Kidney epithelial cell (primary cell): Measurements from ENCODE around the gene DDX25. TPM values are rescaled to one million over a fixed set of nuclear protein-coding genes. Genes with fewer than 3 reads are reported as not detected.

Experiments used
- DNase-seq: peaks from one replicate; pipeline ENCODE4 v3.0.0-alpha.2; 2010; ENCODE audit warnings: low read depth
- H3K27me3 ChIP-seq: 2 replicates; pipeline ENCODE4 v1.6.0; 2011; ENCODE audit warnings: low read length; ENCODE audit not compliant: control insufficient read depth, insufficient read depth
- H3K36me3 ChIP-seq: 2 replicates; pipeline ENCODE4 v1.5.1; 2011; ENCODE audit warnings: low read length; ENCODE audit not compliant: control insufficient read depth, insufficient read depth
- H3K4me3 ChIP-seq: 2 replicates; pipeline ENCODE4 v1.5.1; 2011; ENCODE audit warnings: low read depth, mild to moderate bottlenecking, control low read depth, low read length
- total RNA-seq: library from RNA; depleted of rRNA; stranded (reverse); fragments of >200 nt; gene quantifications from 2 replicates; pipeline ENCODE4 v1.2.3, GENCODE V29; 2015
- TF ChIP-seq, protein P1 (sequence below): IDR thresholded peaks from 2 replicates; pipeline ENCODE4 v1.5.1; 2011; ENCODE audit warnings: mild to moderate bottlenecking, moderate library complexity, low read length, control low read depth, inconsistent platforms; ENCODE audit not compliant: insufficient read depth, poor library complexity, severe bottlenecking

The DDX25 gene
- total RNA-seq, 1 donor from 2014 or later: 1.5 TPM

DNA sequence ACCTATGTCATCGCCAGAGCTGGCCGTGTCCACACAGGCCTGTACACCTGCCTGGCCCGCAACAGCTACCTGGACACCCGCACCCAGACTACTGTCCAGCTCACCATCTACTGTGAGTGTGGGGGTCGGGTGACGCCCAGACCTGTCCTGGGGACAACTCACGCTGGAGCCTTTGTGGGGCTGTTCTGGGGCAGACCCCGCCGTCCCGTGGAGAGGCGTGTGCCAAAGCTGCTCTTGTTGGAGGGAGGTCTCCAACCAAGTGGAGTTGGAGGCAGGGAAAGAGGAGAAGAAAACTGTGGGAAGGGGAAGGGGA lies 45.8 kb downstream of the DDX25 start:
- H3K4me3 ChIP-seq: no peak overlapping the region
- H3K36me3 ChIP-seq: no peaks in the 10 kb centered on the region
- TF ChIP-seq, protein P1, sequence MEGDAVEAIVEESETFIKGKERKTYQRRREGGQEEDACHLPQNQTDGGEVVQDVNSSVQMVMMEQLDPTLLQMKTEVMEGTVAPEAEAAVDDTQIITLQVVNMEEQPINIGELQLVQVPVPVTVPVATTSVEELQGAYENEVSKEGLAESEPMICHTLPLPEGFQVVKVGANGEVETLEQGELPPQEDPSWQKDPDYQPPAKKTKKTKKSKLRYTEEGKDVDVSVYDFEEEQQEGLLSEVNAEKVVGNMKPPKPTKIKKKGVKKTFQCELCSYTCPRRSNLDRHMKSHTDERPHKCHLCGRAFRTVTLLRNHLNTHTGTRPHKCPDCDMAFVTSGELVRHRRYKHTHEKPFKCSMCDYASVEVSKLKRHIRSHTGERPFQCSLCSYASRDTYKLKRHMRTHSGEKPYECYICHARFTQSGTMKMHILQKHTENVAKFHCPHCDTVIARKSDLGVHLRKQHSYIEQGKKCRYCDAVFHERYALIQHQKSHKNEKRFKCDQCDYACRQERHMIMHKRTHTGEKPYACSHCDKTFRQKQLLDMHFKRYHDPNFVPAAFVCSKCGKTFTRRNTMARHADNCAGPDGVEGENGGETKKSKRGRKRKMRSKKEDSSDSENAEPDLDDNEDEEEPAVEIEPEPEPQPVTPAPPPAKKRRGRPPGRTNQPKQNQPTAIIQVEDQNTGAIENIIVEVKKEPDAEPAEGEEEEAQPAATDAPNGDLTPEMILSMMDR: no peak
- no peak for DNase-seq
- no peaks in the 10 kb centered on the region for H3K27me3 ChIP-seq

GRCh38 chr11:125950696-125951651 lies 46.7 kb downstream of the DDX25 start:
- Histone ChIP-seq H3K4me3 (no peak overlapping the region), H3K27me3 (no peaks in the 10 kb centered on the region), H3K36me3 (no peaks in the 10 kb centered on the region)
- TF ChIP-seq, protein P1: no peak
- DNase-seq: no peak

GRCh38 chr11:125951731-125952130 lies 47.4 kb downstream of the DDX25 start:
- DNase-seq: no peak
- Histone ChIP-seq H3K36me3 (no peaks in the 10 kb centered on the region), H3K4me3 (no peak overlapping the region), H3K27me3 (no peaks in the 10 kb centered on the region)
- TF ChIP-seq, protein P1: no peak

GRCh38 chr11:125952559-125952958 lies 48.3 kb downstream of the DDX25 start:
- Histone ChIP-seq H3K4me3 (no peak overlapping the region), H3K36me3 (no peaks in the 10 kb centered on the region), H3K27me3 (no peaks in the 10 kb centered on the region)
- TF ChIP-seq, protein P1: no peak
- DNase-seq: no peak

DNA sequence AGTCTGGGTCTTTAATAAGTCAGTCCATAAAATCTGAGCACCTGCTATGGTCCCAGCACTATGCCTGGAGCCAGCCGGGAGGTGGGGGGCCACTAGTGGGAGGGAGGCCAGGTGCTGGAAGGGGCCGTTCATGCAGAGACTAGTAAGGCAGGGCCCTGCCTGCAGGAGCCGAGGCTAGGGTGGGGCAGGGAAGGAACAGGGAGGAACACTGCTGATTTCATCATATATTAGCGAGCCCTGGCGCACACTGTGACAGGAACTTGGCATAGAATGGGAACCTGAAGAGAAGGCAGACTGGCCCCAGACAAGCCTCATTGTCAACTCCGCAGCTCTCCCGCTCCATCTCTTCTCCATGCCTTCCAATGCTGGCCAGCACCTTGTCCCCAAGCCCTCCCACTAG lies 48.7 kb downstream of the DDX25 start:
- DNase-seq: no peak
- TF ChIP-seq, protein P1: no peak
- Histone ChIP-seq H3K4me3 (no peak overlapping the region), H3K36me3 (no peaks in the 10 kb centered on the region), H3K27me3 (no peaks in the 10 kb centered on the region)

DNA sequence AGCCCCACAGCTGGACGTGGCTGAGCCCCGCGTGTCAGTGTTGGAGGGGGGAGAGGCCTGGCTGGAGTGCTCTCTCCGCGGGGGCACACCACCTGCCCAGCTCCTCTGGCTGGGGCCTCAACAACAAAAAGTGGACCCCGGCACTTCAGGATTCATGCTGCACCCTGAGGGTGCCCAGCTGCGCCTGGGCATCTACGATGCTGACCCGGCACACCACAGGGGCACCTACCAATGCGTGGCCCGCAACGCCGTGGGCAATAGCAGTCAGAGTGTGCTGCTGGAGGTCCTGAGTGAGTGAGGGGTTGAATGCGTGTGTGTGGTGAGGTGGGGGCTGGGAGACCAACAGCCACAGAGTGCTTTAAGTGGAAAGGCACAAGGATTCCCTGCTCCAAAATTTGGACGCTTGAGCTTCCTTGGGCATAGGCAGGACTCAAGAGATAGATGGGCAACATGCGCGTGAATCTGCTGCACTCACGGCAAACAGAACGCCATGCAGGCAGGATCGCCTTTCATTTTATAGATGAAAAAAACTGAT lies 49.2 kb downstream of the DDX25 start:
- no peak for DNase-seq
- H3K27me3 ChIP-seq: no peaks in the 10 kb centered on the region
- no peaks in the 10 kb centered on the region for H3K36me3 ChIP-seq
- TF ChIP-seq, protein P1: no peak
- H3K4me3 ChIP-seq: no peak overlapping the region
